ENCODE data around the gene ATG3. TPM values are rescaled to one million over a fixed set of nuclear protein-coding genes. Genes with fewer than 3 reads are reported as not detected.
"Not testable (repeated sequence)": the region's sequence is repeated elsewhere in the genome, so short reads cannot be mapped to it uniquely, and the experiment has no call there.

ATG3 gene
- total RNA-seq, 1 experiment from 2014 or later = 117 TPM

DNA sequence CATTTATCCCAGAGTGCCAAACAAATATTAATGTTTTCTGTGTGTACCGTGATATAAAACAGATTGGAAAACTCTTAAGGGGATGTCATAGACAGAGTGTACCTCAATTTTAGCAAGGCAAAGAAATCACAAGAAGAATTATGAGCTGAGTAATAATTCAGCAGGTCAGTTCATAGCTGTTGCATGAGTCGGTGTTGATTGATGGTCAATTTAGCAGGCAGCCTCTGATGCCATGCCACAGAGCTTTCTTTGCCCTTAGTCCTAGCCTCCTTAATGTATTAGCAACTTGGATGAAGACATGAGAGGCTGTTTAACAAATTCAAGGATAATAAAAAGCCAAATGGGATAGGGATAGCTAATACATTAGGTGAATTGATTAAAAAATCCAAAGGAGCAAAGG is 6.9 kb upstream of the ATG3 start:
- POLR2A ChIA-PET (ENCODE audit: unreplicated experiment) = interaction anchor here (0.5 to 0.7 kb wide), 4 partner anchors 11 to 503 kb away, joined by 3 to 5 read pairs (median 4); no protein-coding TSS in a partner anchor
- BruUV-seq (replicated peaks) = no TSS peak

DNA sequence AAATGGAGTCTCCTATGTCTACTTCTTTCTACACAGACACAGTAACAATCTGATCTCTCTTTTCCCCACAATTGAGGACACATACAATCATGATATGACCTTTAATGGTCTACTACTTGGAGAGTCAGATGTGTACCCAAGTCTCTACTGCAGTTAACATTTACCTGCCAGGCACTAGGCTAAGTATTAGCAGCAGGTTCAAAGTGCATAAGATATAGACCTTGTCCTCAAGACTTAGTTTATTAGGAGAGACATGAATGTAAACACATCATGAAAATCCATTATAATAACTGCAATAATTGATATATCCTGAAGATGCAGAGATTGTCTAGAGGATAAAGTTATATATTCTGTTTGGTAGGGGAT is 3.2 kb upstream of the ATG3 start:
- no peak for ATAC-seq
- no TSS peak for BruUV-seq (replicated peaks)
- no peak overlapping the region for H3K4me3 ChIP-seq (ENCODE audit: low read length)
- peaks cover 22% of the 10 kb centered on the region for H3K79me2 ChIP-seq (ENCODE audit: low read length)
- peaks cover 16% of the 10 kb centered on the region for H3K4me1 ChIP-seq (ENCODE audit: insufficient read depth, low read length)
- no peak for TF ChIP-seq EZH2phosphoT487 (IDR thresholded peaks at IDR 0.05; ENCODE audit: borderline replicate concordance, low read length)
- TF ChIP-seq, protein P1, sequence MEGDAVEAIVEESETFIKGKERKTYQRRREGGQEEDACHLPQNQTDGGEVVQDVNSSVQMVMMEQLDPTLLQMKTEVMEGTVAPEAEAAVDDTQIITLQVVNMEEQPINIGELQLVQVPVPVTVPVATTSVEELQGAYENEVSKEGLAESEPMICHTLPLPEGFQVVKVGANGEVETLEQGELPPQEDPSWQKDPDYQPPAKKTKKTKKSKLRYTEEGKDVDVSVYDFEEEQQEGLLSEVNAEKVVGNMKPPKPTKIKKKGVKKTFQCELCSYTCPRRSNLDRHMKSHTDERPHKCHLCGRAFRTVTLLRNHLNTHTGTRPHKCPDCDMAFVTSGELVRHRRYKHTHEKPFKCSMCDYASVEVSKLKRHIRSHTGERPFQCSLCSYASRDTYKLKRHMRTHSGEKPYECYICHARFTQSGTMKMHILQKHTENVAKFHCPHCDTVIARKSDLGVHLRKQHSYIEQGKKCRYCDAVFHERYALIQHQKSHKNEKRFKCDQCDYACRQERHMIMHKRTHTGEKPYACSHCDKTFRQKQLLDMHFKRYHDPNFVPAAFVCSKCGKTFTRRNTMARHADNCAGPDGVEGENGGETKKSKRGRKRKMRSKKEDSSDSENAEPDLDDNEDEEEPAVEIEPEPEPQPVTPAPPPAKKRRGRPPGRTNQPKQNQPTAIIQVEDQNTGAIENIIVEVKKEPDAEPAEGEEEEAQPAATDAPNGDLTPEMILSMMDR (conservative IDR thresholded peaks at IDR 0.05; ENCODE audit: low read depth, low read length) = no peak
- no peak for TF ChIP-seq EZH2 (IDR thresholded peaks at IDR 0.05; ENCODE audit: low read length, unreplicated experiment)
- no peak overlapping the region for H3K9ac ChIP-seq (ENCODE audit: low read length)
- H3K27ac ChIP-seq (ENCODE audit: low read length) = no peak overlapping the region
- 0 out of 2 replicates have a peak, but pooled peaks cover 2% of the 10 kb centered on the region for H3K36me3 ChIP-seq (ENCODE audit: low read depth, low read length)
- H3K4me2 ChIP-seq (ENCODE audit: low read length) = no peak overlapping the region
- H3K27me3 ChIP-seq (ENCODE audit: low read length) = no peaks in the 10 kb centered on the region
- H3K9me3 ChIP-seq (ENCODE audit: low read length) = no peaks in the 10 kb centered on the region
- no peaks in the 10 kb centered on the region for H3F3A ChIP-seq (ENCODE audit: low read length, unreplicated experiment)
- intact Hi-C loops (cut with micrococcal nuclease) = loop anchor here (5.0 kb wide), 1 partner anchor 207 kb away; no protein-coding TSS in a partner anchor
- no peak overlapping the region for H2AFZ ChIP-seq (ENCODE audit: low read length)
- no peaks in the 10 kb centered on the region for H3K9me2 ChIP-seq (replicated peaks; ENCODE audit: low read length)
- CTCF ChIA-PET = no interaction called here
- DNase-seq = no peak
- H4K20me1 ChIP-seq (ENCODE audit: low read length) = 0 out of 2 replicates have a peak, but pooled peaks cover 3% of the 10 kb centered on the region
- POLR2A ChIA-PET (ENCODE audit: unreplicated experiment) = no interaction called here

More for the DNA sequence above, 6.9 kb upstream of the ATG3 start:
- H3F3A ChIP-seq (ENCODE audit: low read length, unreplicated experiment) = no peaks in the 10 kb centered on the region
- peaks cover 6% of the 10 kb centered on the region; the same call in 1 of the 2 replicates for H3K4me1 ChIP-seq (ENCODE audit: insufficient read depth, low read length)
- 0 out of 2 replicates have a peak, but pooled peaks cover 2% of the 10 kb centered on the region for H3K36me3 ChIP-seq (ENCODE audit: low read depth, low read length)
- H3K9me3 ChIP-seq (ENCODE audit: low read length) = no peaks in the 10 kb centered on the region
- H4K20me1 ChIP-seq (ENCODE audit: low read length) = no peaks in the 10 kb centered on the region
- TF ChIP-seq, protein P1 (conservative IDR thresholded peaks at IDR 0.05; ENCODE audit: low read depth, low read length) = no peak
- H2AFZ ChIP-seq (ENCODE audit: low read length) = no peak overlapping the region
- H3K79me2 ChIP-seq (ENCODE audit: low read length) = peaks cover under 1% of the 10 kb centered on the region; the same call in 1 of the 2 replicates
- CTCF ChIA-PET = no interaction called here
- H3K27me3 ChIP-seq (ENCODE audit: low read length) = no peaks in the 10 kb centered on the region
- H3K9me2 ChIP-seq (replicated peaks; ENCODE audit: low read length) = no peaks in the 10 kb centered on the region
- intact Hi-C loops (cut with micrococcal nuclease) = no loop called here
- H3K4me2 ChIP-seq (ENCODE audit: low read length) = no peak overlapping the region
- H3K27ac ChIP-seq (ENCODE audit: low read length) = no peak overlapping the region
- H3K4me3 ChIP-seq (ENCODE audit: low read length) = no peak overlapping the region
- DNase-seq (peak; percentile 42), ATAC-seq (peak; percentile 88)
- no peak overlapping the region for H3K9ac ChIP-seq (ENCODE audit: low read length)

DNA sequence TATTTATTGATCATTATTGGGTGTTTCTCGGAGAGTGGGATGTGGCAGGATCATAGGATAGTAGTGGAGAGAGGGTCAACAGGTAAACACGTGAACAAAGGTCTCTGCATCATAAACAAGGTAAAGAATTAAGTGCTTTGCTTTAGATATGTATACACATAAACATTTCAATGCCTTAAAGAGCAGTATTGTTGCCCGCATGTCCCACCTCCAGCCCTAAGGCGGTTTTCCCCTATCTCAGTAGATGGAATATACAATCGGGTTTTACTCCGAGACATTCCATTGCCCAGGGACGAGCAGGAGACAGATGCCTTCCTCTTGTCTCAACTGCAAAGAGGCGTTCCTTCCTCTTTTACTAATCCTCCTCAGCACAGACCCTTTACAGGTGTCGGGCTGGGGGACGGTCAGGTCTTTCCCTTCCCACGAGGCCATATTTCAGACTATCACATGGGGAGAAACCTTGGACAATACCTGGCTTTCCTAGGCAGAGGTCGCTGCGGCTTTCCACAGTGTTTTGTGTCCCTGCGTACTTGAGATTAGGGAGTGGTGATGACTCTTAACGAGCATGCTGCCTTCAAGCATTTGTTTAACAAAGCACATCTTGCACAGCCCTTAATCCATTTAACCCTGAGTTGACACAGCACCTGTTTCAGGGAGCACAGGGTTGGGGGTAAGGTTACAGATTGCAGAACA is 2.6 kb upstream of the ATG3 start:
- H3K4me3 ChIP-seq (ENCODE audit: low read length); H3K9me3 ChIP-seq (ENCODE audit: low read length); H3F3A ChIP-seq (ENCODE audit: low read length, unreplicated experiment); H3K27me3 ChIP-seq (ENCODE audit: low read length); H3K36me3 ChIP-seq (ENCODE audit: low read depth, low read length); POLR2A ChIA-PET (ENCODE audit: unreplicated experiment); BruUV-seq (replicated peaks); H3K9me2 ChIP-seq (replicated peaks; ENCODE audit: low read length); H4K20me1 ChIP-seq (ENCODE audit: low read length); DNase-seq; CTCF ChIA-PET; H2AFZ ChIP-seq (ENCODE audit: low read length); H3K27ac ChIP-seq (ENCODE audit: low read length); ATAC-seq; H3K9ac ChIP-seq (ENCODE audit: low read length); H3K4me2 ChIP-seq (ENCODE audit: low read length): not testable (repeated sequence)
- intact Hi-C loops (cut with micrococcal nuclease) = loop anchor here (5.0 kb wide), 1 partner anchor 208 kb away; no protein-coding TSS in a partner anchor
- peaks cover 28% of the 10 kb centered on the region for H3K79me2 ChIP-seq (ENCODE audit: low read length)
- peaks cover 21% of the 10 kb centered on the region for H3K4me1 ChIP-seq (ENCODE audit: insufficient read depth, low read length)

Measured in PC-3 (cell line).